ENCODE measurements around the gene ZNHIT2.

The ZNHIT2 gene

DNA sequence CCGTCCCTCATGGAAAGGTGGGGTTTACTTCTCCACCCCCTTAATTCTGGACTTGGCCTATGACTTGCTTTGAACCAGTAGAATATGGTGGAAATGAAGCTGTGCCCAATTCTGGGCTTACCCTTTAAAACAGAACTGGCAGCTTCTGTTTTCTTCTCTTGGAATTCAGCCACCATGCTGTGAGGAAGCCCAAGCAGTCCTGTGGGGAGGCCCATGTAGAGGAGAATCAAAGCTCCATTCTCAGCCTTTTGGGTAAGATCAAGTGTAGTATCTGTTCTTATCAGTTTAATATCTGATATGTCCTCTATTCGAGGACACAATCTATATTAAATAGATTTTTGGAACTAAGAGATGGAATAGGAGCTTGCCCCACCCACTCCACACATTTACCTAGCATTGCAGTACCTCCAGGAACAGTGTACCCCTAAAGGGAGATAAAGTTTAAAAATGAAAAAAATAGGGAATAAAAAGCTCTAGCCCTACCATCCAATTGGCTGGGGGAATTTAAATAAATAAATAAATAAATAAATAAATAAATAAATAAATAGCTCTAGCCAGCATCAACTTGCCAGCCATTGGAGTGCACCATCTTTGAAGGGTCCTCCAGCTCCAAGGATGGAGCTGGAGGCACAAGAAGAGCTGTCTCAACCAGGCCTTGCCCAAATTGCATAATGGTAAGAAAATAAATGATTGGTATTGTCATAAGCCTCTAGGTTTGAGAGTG lies 30.0 kb upstream of the ZNHIT2 start:
- TF ChIP-seq, protein P1, sequence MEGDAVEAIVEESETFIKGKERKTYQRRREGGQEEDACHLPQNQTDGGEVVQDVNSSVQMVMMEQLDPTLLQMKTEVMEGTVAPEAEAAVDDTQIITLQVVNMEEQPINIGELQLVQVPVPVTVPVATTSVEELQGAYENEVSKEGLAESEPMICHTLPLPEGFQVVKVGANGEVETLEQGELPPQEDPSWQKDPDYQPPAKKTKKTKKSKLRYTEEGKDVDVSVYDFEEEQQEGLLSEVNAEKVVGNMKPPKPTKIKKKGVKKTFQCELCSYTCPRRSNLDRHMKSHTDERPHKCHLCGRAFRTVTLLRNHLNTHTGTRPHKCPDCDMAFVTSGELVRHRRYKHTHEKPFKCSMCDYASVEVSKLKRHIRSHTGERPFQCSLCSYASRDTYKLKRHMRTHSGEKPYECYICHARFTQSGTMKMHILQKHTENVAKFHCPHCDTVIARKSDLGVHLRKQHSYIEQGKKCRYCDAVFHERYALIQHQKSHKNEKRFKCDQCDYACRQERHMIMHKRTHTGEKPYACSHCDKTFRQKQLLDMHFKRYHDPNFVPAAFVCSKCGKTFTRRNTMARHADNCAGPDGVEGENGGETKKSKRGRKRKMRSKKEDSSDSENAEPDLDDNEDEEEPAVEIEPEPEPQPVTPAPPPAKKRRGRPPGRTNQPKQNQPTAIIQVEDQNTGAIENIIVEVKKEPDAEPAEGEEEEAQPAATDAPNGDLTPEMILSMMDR (conservative IDR thresholded peaks at IDR 0.05), result no peak
- H3K27ac ChIP-seq, result no peak overlapping the region

DNA sequence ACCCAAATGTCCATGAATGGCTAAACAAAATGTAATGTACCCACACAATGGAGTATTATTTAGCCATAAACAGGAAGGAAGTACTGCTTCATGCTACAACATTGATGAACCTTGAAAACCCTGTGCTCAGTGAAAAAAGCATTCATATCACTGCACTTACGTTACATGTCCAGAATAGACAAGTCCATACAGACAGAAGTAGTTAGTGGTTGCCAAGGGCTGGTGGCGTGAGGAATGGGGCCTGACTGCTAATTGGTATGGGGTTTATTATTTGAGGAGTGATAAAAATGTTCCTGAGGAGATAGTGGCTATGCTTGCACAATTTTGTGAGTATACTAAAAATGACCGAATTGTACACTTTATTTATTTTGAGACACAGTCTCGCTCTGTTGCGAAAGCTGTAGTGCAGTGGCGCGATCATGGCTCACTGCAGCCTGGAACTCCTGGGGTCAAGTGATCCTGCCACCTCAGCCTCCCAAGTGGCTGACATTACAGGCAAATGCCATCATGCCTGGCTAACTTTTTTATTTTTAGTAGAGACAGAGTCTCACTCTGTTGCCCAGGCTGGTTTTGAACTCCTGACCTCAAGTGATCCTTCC lies 24.5 kb upstream of the ZNHIT2 start:
- TF ChIP-seq, protein P1 (conservative IDR thresholded peaks at IDR 0.05), result no peak
- H3K27ac ChIP-seq, result no peak overlapping the region

GRCh38 chr11:65136515-65137096 lies 19.1 kb upstream of the ZNHIT2 start:
- TF ChIP-seq, protein P1 (conservative IDR thresholded peaks at IDR 0.05), result no peak
- peak overlapping the region; percentile 100 for H3K27ac ChIP-seq

DNA sequence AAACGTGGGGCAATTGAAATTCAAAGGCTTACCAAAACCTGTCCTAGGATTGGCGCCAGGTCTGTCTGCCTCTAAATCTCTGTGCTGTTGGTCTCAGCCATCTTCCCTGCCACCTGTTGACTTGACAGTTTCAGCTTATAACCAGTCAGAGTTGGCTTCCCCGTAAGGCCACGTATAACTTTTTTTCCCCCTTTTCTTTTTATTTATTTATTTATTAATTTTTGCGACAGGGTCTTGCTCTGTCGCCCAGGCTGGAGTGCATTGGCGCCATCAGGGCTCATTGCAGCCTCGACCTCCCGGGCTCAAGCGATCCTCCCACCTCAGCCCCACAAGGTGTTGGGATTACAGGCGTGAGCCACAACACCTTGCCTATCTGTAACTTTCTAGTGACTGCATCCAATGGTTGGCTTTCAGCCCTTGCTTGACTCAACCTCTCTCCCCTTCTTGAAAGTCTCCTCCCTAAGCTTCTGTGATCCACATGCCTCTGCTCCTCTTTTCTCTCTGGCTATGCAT lies 18.2 kb upstream of the ZNHIT2 start:
- TF ChIP-seq, protein P1 (conservative IDR thresholded peaks at IDR 0.05), result no peak
- peak overlapping the region; percentile 100 for H3K27ac ChIP-seq

- TF ChIP-seq, protein P1 (conservative IDR thresholded peaks at IDR 0.05), result no peak
- H3K27ac ChIP-seq, result peak overlapping the region; percentile 100
These were observed 17.6 kb upstream of the ZNHIT2 start for GRCh38 chr11:65134952-65135632.

- TF ChIP-seq, protein P1 (conservative IDR thresholded peaks at IDR 0.05), result no peak
- H3K27ac ChIP-seq, result peak within 1 kb of the TSS; percentile 100
These were observed 16.9 kb upstream of the ZNHIT2 start, which contains the start of gene SYVN1 for GRCh38 chr11:65134240-65134951. TSS of gene SYVN1 (minus strand) at chr11:65134519. CDS start at chr11:65133601, 918 bp downstream.
